CD14-positive monocyte (primary cell): Measurements from ENCODE around the gene MAPK7. TPM values are rescaled to one million over a fixed set of nuclear protein-coding genes. Genes with fewer than 3 reads are reported as not detected.

Experiments used
- DNase-seq, 3 donors: peaks; one replicate each; pipeline ENCODE4 v3.0.0-alpha.2; 2011 to 2022
- H2AFZ ChIP-seq: 2 replicates; pipeline ENCODE4 v1.6.0; 2012; ENCODE audit warnings: mild to moderate bottlenecking, low read depth, low read length, inconsistent platforms; ENCODE audit not compliant: insufficient read depth, poor library complexity, severe bottlenecking
- H3K27ac ChIP-seq, 2 donors: 1 replicate in 1 of 2; 2 replicates in 1 of 2; pipeline ENCODE4 v1.5.1; 2012 to 2013; ENCODE audit warnings: low read length in 2 of 2, control low read depth in 1 of 2, inconsistent platforms in 1 of 2, low read depth in 1 of 2, mild to moderate bottlenecking in 1 of 2
- H3K27me3 ChIP-seq, 2 donors: one replicate each; pipeline versions ENCODE4 v1.6.0 to v1.6.1; 2011 to 2013; ENCODE audit warnings: low read length in 2 of 2; ENCODE audit not compliant: control insufficient read depth in 2 of 2, insufficient read depth in 2 of 2
- H3K36me3 ChIP-seq, 2 donors: replicated peaks in 1 of 2; 1 replicate in 1 of 2; 2 replicates in 1 of 2; pipeline versions ENCODE4 v1.5.1 to v1.6.1; 2012 to 2013; ENCODE audit warnings: low read length in 2 of 2, control low read depth in 1 of 2, inconsistent platforms in 1 of 2, mild to moderate bottlenecking in 1 of 2; ENCODE audit not compliant: insufficient read depth in 2 of 2, control insufficient read depth in 1 of 2
- H3K4me1 ChIP-seq, 2 donors: 1 replicate in 1 of 2; 2 replicates in 1 of 2; pipeline versions ENCODE4 v1.5.1 to v1.6.1; 2012 to 2013; ENCODE audit warnings: low read length in 2 of 2, control low read depth in 1 of 2, inconsistent platforms in 1 of 2, mild to moderate bottlenecking in 1 of 2, moderate library complexity in 1 of 2; ENCODE audit not compliant: insufficient read depth in 2 of 2, control insufficient read depth in 1 of 2
- H3K4me2 ChIP-seq: replicated peaks from 2 replicates; pipeline ENCODE3; 2012; ENCODE audit warnings: low read length, moderate library complexity, mild to moderate bottlenecking; ENCODE audit not compliant: poor library complexity, severe bottlenecking; ENCODE audit errors: extremely low read depth
- H3K4me3 ChIP-seq, 3 experiments: fragments of 200-600 bp in 1 of 3; sonication (generic) in 1 of 3; replicated peaks in 1 of 3; 1 replicate in 2 of 3; 2 replicates in 1 of 3; pipeline ENCODE4 v1.5.1; 2011 to 2013; ENCODE audit warnings: low read length in 3 of 3, mild to moderate bottlenecking in 3 of 3, control low read depth in 2 of 3, low read depth in 2 of 3, inconsistent platforms in 1 of 3, moderate library complexity in 1 of 3
- H3K79me2 ChIP-seq: 2 replicates; pipeline ENCODE4 v1.6.0; 2012; ENCODE audit warnings: mild to moderate bottlenecking, control low read depth, inconsistent platforms, low read length, moderate library complexity; ENCODE audit not compliant: insufficient read depth
- H3K9ac ChIP-seq: 2 replicates; pipeline ENCODE4 v1.6.0; 2017; ENCODE audit warnings: low read length, mild to moderate bottlenecking; ENCODE audit not compliant: insufficient read depth, poor library complexity, severe bottlenecking
- H3K9me3 ChIP-seq, 2 donors: replicated peaks in 1 of 2; 1 replicate in 1 of 2; 2 replicates in 1 of 2; pipeline versions ENCODE4 v1.5.1 to v1.6.1; 2012 to 2013; ENCODE audit warnings: low read length in 2 of 2, control low read depth in 1 of 2; ENCODE audit not compliant: control insufficient read depth in 1 of 2, insufficient read depth in 1 of 2
- H4K20me1 ChIP-seq: 2 replicates; pipeline ENCODE4 v1.6.0; 2012; ENCODE audit warnings: mild to moderate bottlenecking, low read length, control low read depth, moderate library complexity; ENCODE audit not compliant: insufficient read depth
- H3K27ac Mint-ChIP-seq, 7 donors: one replicate each; pipeline ENCODE4 v1.8.0; 2020; ENCODE audit warnings: mild to moderate bottlenecking in 7 of 7, mixed read lengths in 7 of 7, moderate library complexity in 6 of 7, inconsistent platforms in 2 of 7
- H3K27me3 Mint-ChIP-seq, 3 donors: one replicate each; pipeline ENCODE4 v1.8.0; 2021 to 2022; ENCODE audit warnings: low read depth in 3 of 3, mild to moderate bottlenecking in 3 of 3, mixed read lengths in 3 of 3, moderate library complexity in 3 of 3, inconsistent platforms in 1 of 3
- H3K36me3 Mint-ChIP-seq, 2 donors: one replicate each; pipeline ENCODE4 v1.8.0; 2020; ENCODE audit warnings: mixed read lengths in 2 of 2, inconsistent platforms in 1 of 2, mild to moderate bottlenecking in 1 of 2
- H3K4me1 Mint-ChIP-seq: one replicate; pipeline ENCODE4 v1.8.0; 2020; ENCODE audit warnings: mild to moderate bottlenecking, mixed read lengths
- H3K4me3 Mint-ChIP-seq, 2 donors: one replicate each; pipeline ENCODE4 v1.8.0; 2020; ENCODE audit warnings: mild to moderate bottlenecking in 2 of 2, mixed read lengths in 2 of 2, moderate library complexity in 1 of 2
- H3K9me3 Mint-ChIP-seq, 7 donors: one replicate each; pipeline ENCODE4 v1.8.0; 2020 to 2022; ENCODE audit warnings: mixed read lengths in 7 of 7, mild to moderate bottlenecking in 6 of 7, moderate library complexity in 6 of 7, inconsistent platforms in 2 of 7
- WGBS: methylation state at CpG from one replicate; pipeline ENCODE4 v1.1.5; 2013; ENCODE audit warnings: missing lambda C conversion rate; ENCODE audit not compliant: insufficient coverage; 5-methylcytosine and 5-hydroxymethylcytosine counted together
- intact Hi-C, 2 donors: fragments of 100-400 bp; cut with micrococcal nuclease; formaldehyde crosslinking; loops; one replicate each; pipeline versions ENCODE4 v1.15.0 to v1.15.1; 2023
- polyA plus RNA-seq, 3 donors: library from polyadenylated mRNA; depleted of rRNA in 1 of 3; unstranded in 2 of 3; stranded (reverse) in 1 of 3; fragments of 300-500 nt in 2 of 3; fragments of >200 nt in 1 of 3; fragmentation: Illumina TruSeq in 2 of 3; gene quantifications; 1 replicate in 2 of 3; 2 replicates in 1 of 3; pipeline ENCODE4 v1.2.3, GENCODE V29; 2012 to 2021
- TF ChIP-seq, protein P1 (sequence below): fragments of 200-600 bp; IDR thresholded peaks from one replicate; pipeline ENCODE4 v1.8.0; 2022; ENCODE audit warnings: antibody characterized with exemption, mild to moderate bottlenecking

Gene MAPK7
- polyA plus RNA-seq, 3 donors: 9.3 to 130 (median 10.0) TPM

DNA sequence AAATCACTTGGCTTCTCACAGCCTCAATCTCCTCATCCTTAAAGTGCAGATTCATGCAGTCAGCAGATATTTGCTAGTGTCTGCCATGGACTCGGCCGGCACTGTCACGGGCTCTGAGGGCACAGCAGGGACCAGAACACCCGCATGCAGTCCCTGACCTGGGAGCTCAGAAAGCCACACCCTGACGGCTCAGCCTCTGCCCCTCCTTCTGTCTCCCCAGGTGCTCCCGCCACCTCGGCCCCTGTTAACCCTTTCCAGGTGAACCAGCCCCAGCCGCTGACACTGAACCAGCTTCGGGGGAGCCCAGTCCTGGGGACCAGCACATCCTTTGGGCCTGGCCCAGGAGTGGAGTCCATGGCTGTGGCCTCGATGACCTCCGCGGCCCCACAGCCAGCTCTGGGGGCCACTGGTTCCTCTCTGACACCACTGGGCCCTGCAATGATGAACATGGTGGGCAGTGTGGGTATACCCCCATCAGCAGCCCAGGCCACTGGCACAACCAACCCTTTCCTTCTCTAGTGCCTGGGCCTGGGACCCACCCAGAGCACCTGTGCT, 44.5 kb upstream of the MAPK7 start:
- H3K4me1 ChIP-seq: no peaks in the 10 kb centered on the region
- H3K4me2 ChIP-seq: no peak overlapping the region
- no peaks in the 10 kb centered on the region for H4K20me1 ChIP-seq
- no peak overlapping the region for H3K4me3 Mint-ChIP-seq
- DNase-seq: no peak
- H3K27me3 ChIP-seq: peaks cover 0 to 51% of the 10 kb centered on the region in 2 donors
- no peak overlapping the region for H3K27ac ChIP-seq
- no peak overlapping the region for H3K9ac ChIP-seq
- peaks cover 0 to 5% (median 0%) of the 10 kb centered on the region in 7 donors for H3K9me3 Mint-ChIP-seq
- H3K4me1 Mint-ChIP-seq: no peaks in the 10 kb centered on the region
- H3K27ac Mint-ChIP-seq: no peak overlapping the region
- no peaks in the 10 kb centered on the region for H3K36me3 Mint-ChIP-seq
- H3K27me3 Mint-ChIP-seq: peaks cover 29 to 59% (median 38%) of the 10 kb centered on the region in 3 donors
- H3K4me3 ChIP-seq: no peak overlapping the region
- TF ChIP-seq, protein P1, sequence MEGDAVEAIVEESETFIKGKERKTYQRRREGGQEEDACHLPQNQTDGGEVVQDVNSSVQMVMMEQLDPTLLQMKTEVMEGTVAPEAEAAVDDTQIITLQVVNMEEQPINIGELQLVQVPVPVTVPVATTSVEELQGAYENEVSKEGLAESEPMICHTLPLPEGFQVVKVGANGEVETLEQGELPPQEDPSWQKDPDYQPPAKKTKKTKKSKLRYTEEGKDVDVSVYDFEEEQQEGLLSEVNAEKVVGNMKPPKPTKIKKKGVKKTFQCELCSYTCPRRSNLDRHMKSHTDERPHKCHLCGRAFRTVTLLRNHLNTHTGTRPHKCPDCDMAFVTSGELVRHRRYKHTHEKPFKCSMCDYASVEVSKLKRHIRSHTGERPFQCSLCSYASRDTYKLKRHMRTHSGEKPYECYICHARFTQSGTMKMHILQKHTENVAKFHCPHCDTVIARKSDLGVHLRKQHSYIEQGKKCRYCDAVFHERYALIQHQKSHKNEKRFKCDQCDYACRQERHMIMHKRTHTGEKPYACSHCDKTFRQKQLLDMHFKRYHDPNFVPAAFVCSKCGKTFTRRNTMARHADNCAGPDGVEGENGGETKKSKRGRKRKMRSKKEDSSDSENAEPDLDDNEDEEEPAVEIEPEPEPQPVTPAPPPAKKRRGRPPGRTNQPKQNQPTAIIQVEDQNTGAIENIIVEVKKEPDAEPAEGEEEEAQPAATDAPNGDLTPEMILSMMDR: no peak
- H2AFZ ChIP-seq: no peak overlapping the region
- H3K9me3 ChIP-seq: no peaks in the 10 kb centered on the region
- no peaks in the 10 kb centered on the region for H3K36me3 ChIP-seq
- WGBS: 94% methylated on average over 9 of the region's 12 CpGs
- H3K79me2 ChIP-seq: no peaks in the 10 kb centered on the region
- intact Hi-C loops: no loop called here

DNA sequence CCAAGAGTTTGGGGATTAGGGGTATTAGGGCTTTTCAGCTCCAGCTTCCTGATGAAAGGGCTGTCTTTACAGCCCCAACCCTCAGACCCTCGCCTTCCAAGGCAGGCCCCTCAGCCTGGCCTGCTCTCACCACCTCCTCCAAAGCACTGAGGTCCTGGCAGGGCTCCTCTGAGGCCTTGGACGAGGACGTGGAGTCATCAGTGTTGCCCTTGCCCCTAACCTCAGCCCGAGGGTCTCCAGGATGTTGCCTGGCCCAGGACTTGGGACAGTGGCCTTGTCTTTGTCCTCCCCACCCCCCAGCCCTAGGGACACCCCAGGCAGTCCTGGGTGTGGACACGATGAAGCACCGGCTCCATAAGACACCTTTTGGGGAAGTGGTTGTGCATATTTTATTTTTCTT, 44.0 kb upstream of the MAPK7 start:
- Histone ChIP-seq H3K27me3 (peaks cover 0 to 51% of the 10 kb centered on the region in 2 donors), H3K4me2 (no peak overlapping the region), H3K36me3 (no peaks in the 10 kb centered on the region), H3K9me3 (no peaks in the 10 kb centered on the region), H3K9ac (no peak overlapping the region), H2AFZ (no peak overlapping the region), H3K4me1 (no peaks in the 10 kb centered on the region), H3K27ac (no peak overlapping the region), H3K4me3 (no peak overlapping the region), H4K20me1 (no peaks in the 10 kb centered on the region), H3K79me2 (no peaks in the 10 kb centered on the region)
- H3K4me3 Mint-ChIP-seq: no peak overlapping the region
- H3K4me1 Mint-ChIP-seq: no peaks in the 10 kb centered on the region
- no peak overlapping the region for H3K27ac Mint-ChIP-seq
- H3K36me3 Mint-ChIP-seq: no peaks in the 10 kb centered on the region
- TF ChIP-seq, protein P1: no peak
- intact Hi-C loops: no loop called here
- DNase-seq: no peak
- peaks cover 0 to 5% (median 0%) of the 10 kb centered on the region in 7 donors for H3K9me3 Mint-ChIP-seq
- WGBS: 87% methylated on average over 3 of the region's 6 CpGs
- peaks cover 26 to 59% (median 33%) of the 10 kb centered on the region in 3 donors for H3K27me3 Mint-ChIP-seq
